ENCODE measurements around the gene ST6GALNAC1. TPM values are rescaled to one million over a fixed set of nuclear protein-coding genes. Genes with fewer than 3 reads are reported as not detected.

The ST6GALNAC1 gene
- total and polyA plus RNA-seq, 2 of the 4 experiments (the other 2 are of a cell fraction) = not detected

- no peaks in the 10 kb centered on the region for H3K36me3 ChIP-seq (ENCODE audit: control insufficient read depth, insufficient read depth, low read length)
- ATAC-seq (ENCODE audit: low read depth) (no peak), DNase-seq (no peak)
- H3K4me3 ChIP-seq (ENCODE audit: insufficient read depth, low read depth, low read length) = no peak overlapping the region
- H2BK15ac ChIP-seq (ENCODE audit: low read depth, low read length) = no peak overlapping the region
- H2BK120ac ChIP-seq (ENCODE audit: low read depth, low read length) = no peak overlapping the region
- H3K18ac ChIP-seq (ENCODE audit: low read depth, low read length) = no peak overlapping the region
- no peak overlapping the region for H3K56ac ChIP-seq (ENCODE audit: extremely low read depth, insufficient read depth, low read length)
- no peak overlapping the region for H4K5ac ChIP-seq (ENCODE audit: low read depth, low read length)
- H4K20me1 ChIP-seq (ENCODE audit: insufficient read depth, low read length) = no peaks in the 10 kb centered on the region
- intact Hi-C loops (cut with micrococcal nuclease) (no loop called here), dilution Hi-C loops (cut with HindIII; ENCODE audit: low sequenced_read_pairs, unreplicated experiment) (no loop called here), in situ Hi-C loops (cut with MboI; ENCODE audit: low sequenced_read_pairs) (no loop called here)
- no peak overlapping the region for H3K27ac ChIP-seq (ENCODE audit: insufficient read depth, low read length)
- no peak overlapping the region for H3K9ac ChIP-seq (ENCODE audit: low read depth, low read length)
- ChIA-PET CTCF (no interaction called here), POLR2A (ENCODE audit: unreplicated experiment) (interaction anchor here (0.6 kb wide), 1 partner anchor 34 kb away, joined by 19 read pairs; no protein-coding TSS in a partner anchor)
- H2AK9ac ChIP-seq (replicated peaks; ENCODE audit: low read depth, low read length, poor library complexity) = no peak overlapping the region
- no peak overlapping the region for H4K8ac ChIP-seq (ENCODE audit: low read depth in 2 of 2, low read length in 2 of 2)
- no peaks in the 10 kb centered on the region for H3K9me3 ChIP-seq (ENCODE audit: control insufficient read depth, insufficient read depth, low read length)
- no peak overlapping the region for H3K14ac ChIP-seq (replicated peaks; ENCODE audit: low read depth, low read length)
- peaks cover 26% of the 10 kb centered on the region for H3K27me3 ChIP-seq (ENCODE audit: control insufficient read depth, insufficient read depth, low read length)
- no TSS peak for BruUV-seq (replicated peaks)
- H3K9me1 ChIP-seq (ENCODE audit: insufficient read depth, low read length) = no peaks in the 10 kb centered on the region
- H2AK5ac ChIP-seq (ENCODE audit: low read depth, low read length) = no peak overlapping the region
- no peak overlapping the region for H2BK5ac ChIP-seq (ENCODE audit: low read depth, low read length, poor library complexity, severe bottlenecking)
- no peak overlapping the region for H2AFZ ChIP-seq (replicated peaks; ENCODE audit: low read length, poor library complexity)
- no peak overlapping the region for H2BK20ac ChIP-seq (ENCODE audit: low read depth, low read length)
- H3K4me2 ChIP-seq (ENCODE audit: low read depth, low read length) = no peak overlapping the region
- peaks cover 2% of the 10 kb centered on the region; the same call in 1 of the 2 replicates for H3K4me1 ChIP-seq (ENCODE audit: control insufficient read depth, insufficient read depth, low read length)
- no CpG with 5 or more reads among the region's 3 CpGs for WGBS, 2 experiments (ENCODE audit: extremely low coverage in 2 of 2, insufficient read length in 1 of 2)
- no peak overlapping the region for H3K4ac ChIP-seq (ENCODE audit: low read depth, low read length)
- no peaks in the 10 kb centered on the region for H3K79me1 ChIP-seq (ENCODE audit: low read depth in 1 of 2, low read length in 2 of 2)
- H3K23ac ChIP-seq (ENCODE audit: low read depth, low read length) = no peak overlapping the region
- TF ChIP-seq MAFK (IDR thresholded peaks at IDR 0.05; ENCODE audit: low read depth, low read length) (no peak), CTCF (conservative IDR thresholded peaks at IDR 0.05; ENCODE audit: low read depth, low read length) (no peak), NFE2L2 (IDR thresholded peaks at IDR 0.05; ENCODE audit: low read depth, low read length) (no peak), BHLHE40 (IDR thresholded peaks at IDR 0.05; ENCODE audit: low read depth, low read length) (no peak), CHD1 (IDR thresholded peaks at IDR 0.05; ENCODE audit: low read depth, low read length) (no peak), RFX5 (IDR thresholded peaks at IDR 0.05; ENCODE audit: low read depth, low read length) (no peak), ELK1 (IDR thresholded peaks at IDR 0.05; ENCODE audit: borderline replicate concordance, low read depth, low read length) (no peak), RAD21 (IDR thresholded peaks at IDR 0.05; ENCODE audit: low read length) (no peak), MXI1 (IDR thresholded peaks at IDR 0.05; ENCODE audit: borderline replicate concordance, low read depth, low read length) (no peak)
- no peak overlapping the region for H4K91ac ChIP-seq (ENCODE audit: insufficient read depth, low read depth, low read length)
These were observed 60.9 kb downstream of the ST6GALNAC1 start for GRCh38 chr17:76582660-76583059.
